SH-SY5Y (cell line): ENCODE measurements around the gene RND3.

Source experiments
- GATA2 ChIP-seq: IDR thresholded peaks from 2 replicates; pipeline ENCODE4 v1.6.1; 2011; ENCODE audit warnings: mild to moderate bottlenecking, low read depth, low read length
- GATA3 ChIP-seq: IDR thresholded peaks from 2 replicates; pipeline ENCODE4 v1.6.1; 2011; ENCODE audit warnings: low read depth, mild to moderate bottlenecking, low read length, moderate library complexity

- no peak for TF ChIP-seq GATA2
- no peak for TF ChIP-seq GATA3
These were observed 48.8 kb downstream of the RND3 start for GRCh38 chr2:150438654-150439053.
